Measurements from ENCODE around the gene NOL6.

DNA sequence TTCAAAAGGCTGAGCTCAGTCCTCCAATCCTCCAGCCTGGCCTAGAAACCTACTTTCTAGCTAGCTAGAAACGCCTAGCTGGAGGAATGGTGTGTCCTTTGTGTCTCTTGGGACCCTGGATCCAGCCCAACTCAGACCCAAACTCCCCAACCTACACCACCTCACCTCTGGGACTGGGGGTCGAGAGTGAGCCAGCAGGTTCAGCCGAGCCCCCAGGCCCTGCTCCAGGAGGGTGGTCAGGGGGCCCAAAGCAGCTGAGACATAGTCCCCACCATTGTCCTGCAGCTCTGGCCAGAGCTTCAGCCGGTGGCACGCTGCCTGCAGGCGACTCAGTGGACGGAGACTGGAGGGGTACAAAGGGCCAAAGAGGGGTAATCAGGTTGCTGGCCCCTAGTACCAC, 6.2 kb downstream of the NOL6 start:
- no peak for TF ChIP-seq ETV6 (CRISPR knock-in tag; IDR thresholded peaks at IDR 0.05)
- TF ChIP-seq TCF7 (CRISPR knock-in tag; IDR thresholded peaks at IDR 0.05; ENCODE audit: low read depth) = no peak
- TF ChIP-seq ZNF232 (CRISPR knock-in tag; IDR thresholded peaks at IDR 0.05) = no peak
- TF ChIP-seq ESRRA (CRISPR knock-in tag; IDR thresholded peaks at IDR 0.05; ENCODE audit: borderline replicate concordance) = no peak
- TF ChIP-seq CTCF (IDR thresholded peaks at IDR 0.05) = no peak
- no peak for TF ChIP-seq CREB1 (CRISPR knock-in tag; IDR thresholded peaks at IDR 0.05)
- TF ChIP-seq ZNF396 (CRISPR knock-in tag; IDR thresholded peaks at IDR 0.05; ENCODE audit: borderline replicate concordance) = no peak
- TF ChIP-seq IRF2 (CRISPR knock-in tag; IDR thresholded peaks at IDR 0.05; ENCODE audit: borderline replicate concordance, low read depth) = no peak
- TF ChIP-seq ELF4 (CRISPR knock-in tag; IDR thresholded peaks at IDR 0.05; ENCODE audit: low read depth) = no peak
- no peak for TF ChIP-seq CREM (CRISPR knock-in tag; IDR thresholded peaks at IDR 0.05)
- TF ChIP-seq, protein P1, sequence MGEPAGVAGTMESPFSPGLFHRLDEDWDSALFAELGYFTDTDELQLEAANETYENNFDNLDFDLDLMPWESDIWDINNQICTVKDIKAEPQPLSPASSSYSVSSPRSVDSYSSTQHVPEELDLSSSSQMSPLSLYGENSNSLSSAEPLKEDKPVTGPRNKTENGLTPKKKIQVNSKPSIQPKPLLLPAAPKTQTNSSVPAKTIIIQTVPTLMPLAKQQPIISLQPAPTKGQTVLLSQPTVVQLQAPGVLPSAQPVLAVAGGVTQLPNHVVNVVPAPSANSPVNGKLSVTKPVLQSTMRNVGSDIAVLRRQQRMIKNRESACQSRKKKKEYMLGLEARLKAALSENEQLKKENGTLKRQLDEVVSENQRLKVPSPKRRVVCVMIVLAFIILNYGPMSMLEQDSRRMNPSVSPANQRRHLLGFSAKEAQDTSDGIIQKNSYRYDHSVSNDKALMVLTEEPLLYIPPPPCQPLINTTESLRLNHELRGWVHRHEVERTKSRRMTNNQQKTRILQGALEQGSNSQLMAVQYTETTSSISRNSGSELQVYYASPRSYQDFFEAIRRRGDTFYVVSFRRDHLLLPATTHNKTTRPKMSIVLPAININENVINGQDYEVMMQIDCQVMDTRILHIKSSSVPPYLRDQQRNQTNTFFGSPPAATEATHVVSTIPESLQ (CRISPR knock-in tag; IDR thresholded peaks at IDR 0.05) = no peak
- no peak for TF ChIP-seq HMGXB4 (CRISPR knock-in tag; IDR thresholded peaks at IDR 0.05)
- no peak for TF ChIP-seq PRRX2 (CRISPR knock-in tag; IDR thresholded peaks at IDR 0.05)
- no peak for TF ChIP-seq ATF3 (CRISPR knock-in tag; conservative IDR thresholded peaks at IDR 0.05)

All from WTC11 (cell line).